NOMO-1 treated with DMSO at 0.1 percent for 48 hours (cell line): ENCODE measurements around the gene UBE2H.
"Not testable (repeated sequence)": the region's sequence is repeated elsewhere in the genome, so short reads cannot be mapped to it uniquely, and the experiment has no call there.

Source experiments
- DNase-seq: peaks from one replicate; lab custom pipeline; 2025; ENCODE audit not compliant: unreplicated experiment; lab: John Stamatoyannopoulos, UW

UBE2H gene

GRCh38 chr7:129875160-129875559 is 77.6 kb downstream of the UBE2H start:
- DNase-seq: no peak

GRCh38 chr7:129874722-129875121 is 78.0 kb downstream of the UBE2H start:
- no peak for DNase-seq

- DNase-seq: no peak
Measured at GRCh38 chr7:129872054-129872453, 80.7 kb downstream of the UBE2H start.

- no peak for DNase-seq
Measured at GRCh38 chr7:129870668-129871067, 82.1 kb downstream of the UBE2H start.

- no peak for DNase-seq
Measured at GRCh38 chr7:129866251-129866650, 86.5 kb downstream of the UBE2H start.

- DNase-seq: no peak
Measured at GRCh38 chr7:129865925-129866201, 86.9 kb downstream of the UBE2H start.

- DNase-seq: no peak
Measured at GRCh38 chr7:129865093-129865924, 87.5 kb downstream of the UBE2H start.

GRCh38 chr7:129864676-129865075 is 88.1 kb downstream of the UBE2H start:
- not testable (repeated sequence) for DNase-seq

GRCh38 chr7:129864042-129864441 is 88.7 kb downstream of the UBE2H start:
- DNase-seq: no peak

GRCh38 chr7:129862682-129863081 is 90.1 kb downstream of the UBE2H start:
- no peak for DNase-seq

GRCh38 chr7:129860784-129861183 is 92.0 kb downstream of the UBE2H start:
- DNase-seq: not testable (repeated sequence)

GRCh38 chr7:129859183-129859582 is 93.6 kb downstream of the UBE2H start:
- DNase-seq: peak; percentile 80

GRCh38 chr7:129858490-129858889 is 94.3 kb downstream of the UBE2H start:
- DNase-seq: no peak

GRCh38 chr7:129857313-129857712 is 95.4 kb downstream of the UBE2H start:
- no peak for DNase-seq

- DNase-seq: no peak
Measured at GRCh38 chr7:129855935-129856717, 96.6 kb downstream of the UBE2H start.

GRCh38 chr7:129855234-129855673 is 97.5 kb downstream of the UBE2H start:
- DNase-seq: no peak

GRCh38 chr7:129854401-129854800 is 98.4 kb downstream of the UBE2H start:
- no peak for DNase-seq

GRCh38 chr7:129853661-129854268 is 99.0 kb downstream of the UBE2H start:
- DNase-seq: peak; percentile 38

GRCh38 chr7:129851809-129852208 is 101.0 kb downstream of the UBE2H start:
- DNase-seq: no peak

- no peak for DNase-seq
Measured at GRCh38 chr7:129851174-129851573, 101.6 kb downstream of the UBE2H start.

- no peak for DNase-seq
Measured at GRCh38 chr7:129848436-129848835, 104.3 kb downstream of the UBE2H start.

GRCh38 chr7:129845972-129846327 is 106.8 kb downstream of the UBE2H start:
- DNase-seq: peak; percentile 32
